ENCODE results near the gene PRSS8.
"Not testable (repeated sequence)": the region's sequence is repeated elsewhere in the genome, so short reads cannot be mapped to it uniquely, and the experiment has no call there.

The PRSS8 gene

GRCh38 chr16:31149894-31150890 is 14.7 kb upstream of the PRSS8 start, which contains the start of gene PRSS36:
PRSS36 (minus strand) TSS chr16:31150066; CDS start chr16:31150035, 31 bp downstream.
- no peak within 1 kb of the TSS for H3K4me3 ChIP-seq (replicated peaks in 1 of 2; ENCODE audit: low read depth in 2 of 2, low read length in 2 of 2)
- DNase-seq (ENCODE audit: low read depth in 2 of 2): no peak
- TF ChIP-seq, protein P1, sequence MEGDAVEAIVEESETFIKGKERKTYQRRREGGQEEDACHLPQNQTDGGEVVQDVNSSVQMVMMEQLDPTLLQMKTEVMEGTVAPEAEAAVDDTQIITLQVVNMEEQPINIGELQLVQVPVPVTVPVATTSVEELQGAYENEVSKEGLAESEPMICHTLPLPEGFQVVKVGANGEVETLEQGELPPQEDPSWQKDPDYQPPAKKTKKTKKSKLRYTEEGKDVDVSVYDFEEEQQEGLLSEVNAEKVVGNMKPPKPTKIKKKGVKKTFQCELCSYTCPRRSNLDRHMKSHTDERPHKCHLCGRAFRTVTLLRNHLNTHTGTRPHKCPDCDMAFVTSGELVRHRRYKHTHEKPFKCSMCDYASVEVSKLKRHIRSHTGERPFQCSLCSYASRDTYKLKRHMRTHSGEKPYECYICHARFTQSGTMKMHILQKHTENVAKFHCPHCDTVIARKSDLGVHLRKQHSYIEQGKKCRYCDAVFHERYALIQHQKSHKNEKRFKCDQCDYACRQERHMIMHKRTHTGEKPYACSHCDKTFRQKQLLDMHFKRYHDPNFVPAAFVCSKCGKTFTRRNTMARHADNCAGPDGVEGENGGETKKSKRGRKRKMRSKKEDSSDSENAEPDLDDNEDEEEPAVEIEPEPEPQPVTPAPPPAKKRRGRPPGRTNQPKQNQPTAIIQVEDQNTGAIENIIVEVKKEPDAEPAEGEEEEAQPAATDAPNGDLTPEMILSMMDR (IDR thresholded peaks at IDR 0.05; ENCODE audit: low read depth, low read length): no peak

- no peak for DNase-seq (ENCODE audit: low read depth in 2 of 2)
- TF ChIP-seq, protein P1 (IDR thresholded peaks at IDR 0.05; ENCODE audit: low read depth, low read length): no peak
- no peak overlapping the region for H3K4me3 ChIP-seq (replicated peaks in 1 of 2; ENCODE audit: low read depth in 2 of 2, low read length in 2 of 2)
Measured at GRCh38 chr16:31149332-31149731, 13.8 kb upstream of the PRSS8 start.

GRCh38 chr16:31148896-31149295 is 13.4 kb upstream of the PRSS8 start:
- no peak overlapping the region for H3K4me3 ChIP-seq (replicated peaks in 1 of 2; ENCODE audit: low read depth in 2 of 2, low read length in 2 of 2)
- TF ChIP-seq, protein P1 (IDR thresholded peaks at IDR 0.05; ENCODE audit: low read depth, low read length): no peak
- DNase-seq (ENCODE audit: low read depth in 2 of 2): no peak

GRCh38 chr16:31148281-31148728 is 12.8 kb upstream of the PRSS8 start:
- H3K4me3 ChIP-seq (replicated peaks in 1 of 2; ENCODE audit: low read depth in 2 of 2, low read length in 2 of 2): no peak overlapping the region
- no peak for DNase-seq (ENCODE audit: low read depth in 2 of 2)
- TF ChIP-seq, protein P1 (IDR thresholded peaks at IDR 0.05; ENCODE audit: low read depth, low read length): no peak

GRCh38 chr16:31147574-31147973 is 12.0 kb upstream of the PRSS8 start:
- TF ChIP-seq, protein P1 (IDR thresholded peaks at IDR 0.05; ENCODE audit: low read depth, low read length): no peak
- no peak overlapping the region for H3K4me3 ChIP-seq (replicated peaks in 1 of 2; ENCODE audit: low read depth in 2 of 2, low read length in 2 of 2)
- no peak for DNase-seq (ENCODE audit: low read depth in 2 of 2)

GRCh38 chr16:31145398-31145990 is 10.0 kb upstream of the PRSS8 start:
- TF ChIP-seq, protein P1 (IDR thresholded peaks at IDR 0.05; ENCODE audit: low read depth, low read length): no peak
- no peak overlapping the region for H3K4me3 ChIP-seq (replicated peaks in 1 of 2; ENCODE audit: low read depth in 2 of 2, low read length in 2 of 2)
- no peak for DNase-seq (ENCODE audit: low read depth in 2 of 2)

- DNase-seq (ENCODE audit: low read depth in 2 of 2): peak in 1 of 2 donors; percentile 15
- H3K4me3 ChIP-seq (replicated peaks in 1 of 2; ENCODE audit: low read depth in 2 of 2, low read length in 2 of 2): not testable (repeated sequence)
Measured at GRCh38 chr16:31144418-31144817, 8.9 kb upstream of the PRSS8 start.
